ENCODE measurements around the gene TSR3. TPM values are rescaled to one million over a fixed set of nuclear protein-coding genes. Genes with fewer than 3 reads are reported as not detected.

TSR3 gene
- total RNA-seq, 1 experiment from 2014 or later, result 20.1 TPM

- no peak for DNase-seq
- Histone ChIP-seq H3K4me3 (ENCODE audit: low read length) (no peak overlapping the region), H3K4me2 (ENCODE audit: low read depth, low read length, poor library complexity, severe bottlenecking) (no peak overlapping the region), H3K36me3 (ENCODE audit: insufficient read depth, low read length) (peaks cover 38% of the 10 kb centered on the region), H3K79me2 (ENCODE audit: low read length) (peaks cover 38% of the 10 kb centered on the region), H3K9me3 (ENCODE audit: low read length) (no peaks in the 10 kb centered on the region), H3K27ac (ENCODE audit: low read length) (no peak overlapping the region), H3K4me1 (ENCODE audit: low read length) (no peaks in the 10 kb centered on the region), H3K9ac (ENCODE audit: low read length) (no peak overlapping the region), H3K27me3 (ENCODE audit: low read length) (no peaks in the 10 kb centered on the region), H3K9me2 (replicated peaks; ENCODE audit: insufficient read depth, low read length) (no peaks in the 10 kb centered on the region), H2AFZ (ENCODE audit: low read length) (no peak overlapping the region), H4K20me1 (ENCODE audit: insufficient read depth, low read depth, low read length) (peaks cover 29% of the 10 kb centered on the region)
Measured at GRCh38 chr16:1317479-1318267, 34.0 kb downstream of the TSR3 start.

DNA sequence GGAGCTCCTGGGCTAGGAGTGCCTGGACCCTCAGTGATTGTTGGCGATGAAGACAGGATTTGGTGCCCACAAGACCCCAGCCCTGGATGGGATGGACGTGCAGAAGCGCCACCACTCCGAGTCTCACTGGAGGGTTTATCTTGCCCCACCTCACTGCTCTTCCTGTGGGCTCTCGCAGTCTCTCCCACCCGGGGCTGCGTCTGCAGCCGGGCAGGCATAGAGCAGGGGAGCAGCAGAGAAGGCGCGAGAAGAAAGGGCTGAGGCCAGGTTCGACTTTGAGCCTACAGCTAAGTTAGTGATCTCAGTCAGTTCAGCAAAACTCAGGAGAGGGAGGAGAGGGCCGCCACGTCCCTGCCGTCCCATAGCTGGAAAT, 35.7 kb downstream of the TSR3 start:
- Histone ChIP-seq H3K9ac (ENCODE audit: low read length) (no peak overlapping the region), H3K79me2 (ENCODE audit: low read length) (peaks cover 54% of the 10 kb centered on the region), H3K36me3 (ENCODE audit: insufficient read depth, low read length) (peaks cover 45% of the 10 kb centered on the region), H3K9me2 (replicated peaks; ENCODE audit: insufficient read depth, low read length) (no peaks in the 10 kb centered on the region), H3K4me2 (ENCODE audit: low read depth, low read length, poor library complexity, severe bottlenecking) (no peak overlapping the region), H4K20me1 (ENCODE audit: insufficient read depth, low read depth, low read length) (peaks cover 46% of the 10 kb centered on the region), H3K27ac (ENCODE audit: low read length) (no peak overlapping the region), H3K9me3 (ENCODE audit: low read length) (no peaks in the 10 kb centered on the region), H3K4me1 (ENCODE audit: low read length) (peaks cover 9% of the 10 kb centered on the region), H3K27me3 (ENCODE audit: low read length) (no peaks in the 10 kb centered on the region), H2AFZ (ENCODE audit: low read length) (no peak overlapping the region), H3K4me3 (ENCODE audit: low read length) (no peak overlapping the region)
- no peak for DNase-seq

- H3K9me3 ChIP-seq (ENCODE audit: low read length), result no peaks in the 10 kb centered on the region
- no peaks in the 10 kb centered on the region for H3K9me2 ChIP-seq (replicated peaks; ENCODE audit: insufficient read depth, low read length)
- H3K27me3 ChIP-seq (ENCODE audit: low read length), result no peaks in the 10 kb centered on the region
- H3K4me3 ChIP-seq (ENCODE audit: low read length), result no peak overlapping the region
- peaks cover 15% of the 10 kb centered on the region for H3K4me1 ChIP-seq (ENCODE audit: low read length)
- peaks cover 61% of the 10 kb centered on the region for H3K79me2 ChIP-seq (ENCODE audit: low read length)
- no peak for DNase-seq
- H3K9ac ChIP-seq (ENCODE audit: low read length), result no peak overlapping the region
- H2AFZ ChIP-seq (ENCODE audit: low read length), result no peak overlapping the region
- H3K27ac ChIP-seq (ENCODE audit: low read length), result no peak overlapping the region
- H4K20me1 ChIP-seq (ENCODE audit: insufficient read depth, low read depth, low read length), result peaks cover 53% of the 10 kb centered on the region
- no peak overlapping the region for H3K4me2 ChIP-seq (ENCODE audit: low read depth, low read length, poor library complexity, severe bottlenecking)
- peaks cover 43% of the 10 kb centered on the region for H3K36me3 ChIP-seq (ENCODE audit: insufficient read depth, low read length)
Measured at GRCh38 chr16:1315081-1316032, 36.3 kb downstream of the TSR3 start.

GRCh38 chr16:1314399-1315068, 37.1 kb downstream of the TSR3 start:
- H3K4me3 ChIP-seq (ENCODE audit: low read length), result no peak overlapping the region
- no peak overlapping the region for H3K9ac ChIP-seq (ENCODE audit: low read length)
- H3K36me3 ChIP-seq (ENCODE audit: insufficient read depth, low read length), result peaks cover 40% of the 10 kb centered on the region
- no peak for DNase-seq
- peaks cover 57% of the 10 kb centered on the region for H4K20me1 ChIP-seq (ENCODE audit: insufficient read depth, low read depth, low read length)
- H3K9me3 ChIP-seq (ENCODE audit: low read length), result no peaks in the 10 kb centered on the region
- no peaks in the 10 kb centered on the region for H3K27me3 ChIP-seq (ENCODE audit: low read length)
- H2AFZ ChIP-seq (ENCODE audit: low read length), result no peak overlapping the region
- no peak overlapping the region for H3K27ac ChIP-seq (ENCODE audit: low read length)
- peaks cover 66% of the 10 kb centered on the region for H3K79me2 ChIP-seq (ENCODE audit: low read length)
- H3K9me2 ChIP-seq (replicated peaks; ENCODE audit: insufficient read depth, low read length), result no peaks in the 10 kb centered on the region
- H3K4me1 ChIP-seq (ENCODE audit: low read length), result peaks cover 15% of the 10 kb centered on the region
- no peak overlapping the region for H3K4me2 ChIP-seq (ENCODE audit: low read depth, low read length, poor library complexity, severe bottlenecking)

DNA sequence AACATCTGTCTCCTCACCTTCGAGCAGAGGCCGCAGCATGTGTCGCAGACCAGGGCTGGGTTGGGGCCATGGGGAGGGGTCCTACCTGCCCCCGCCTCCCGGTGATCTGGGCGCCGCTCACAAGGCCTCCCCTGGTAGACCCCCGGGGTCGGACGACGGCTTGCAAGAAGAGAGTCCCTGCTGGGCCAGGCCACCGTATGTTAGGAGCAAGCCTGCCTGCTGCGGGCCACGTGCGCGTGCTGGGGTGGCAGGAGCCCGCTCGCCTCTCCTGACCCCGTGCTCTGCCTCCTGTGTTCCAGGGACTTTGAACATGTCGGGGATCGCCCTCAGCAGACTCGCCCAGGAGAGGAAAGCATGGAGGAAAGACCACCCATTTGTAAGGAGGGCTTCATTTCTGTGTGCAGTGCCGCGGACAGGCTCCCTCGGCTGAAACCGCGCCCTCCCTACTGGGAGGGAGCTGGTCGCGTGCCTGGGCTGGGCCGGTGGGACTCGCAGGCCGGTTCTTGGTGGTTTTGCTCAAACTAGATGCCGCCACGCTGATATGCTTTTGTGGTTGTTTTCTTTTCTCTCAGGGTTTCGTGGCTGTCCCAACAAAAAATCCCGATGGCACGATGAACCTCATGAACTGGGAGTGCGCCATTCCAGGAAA, 37.8 kb downstream of the TSR3 start:
- no peak overlapping the region for H3K9ac ChIP-seq (ENCODE audit: low read length)
- H3K9me2 ChIP-seq (replicated peaks; ENCODE audit: insufficient read depth, low read length), result no peaks in the 10 kb centered on the region
- H3K36me3 ChIP-seq (ENCODE audit: insufficient read depth, low read length), result peaks cover 40% of the 10 kb centered on the region
- no peaks in the 10 kb centered on the region for H3K9me3 ChIP-seq (ENCODE audit: low read length)
- no peak overlapping the region for H3K27ac ChIP-seq (ENCODE audit: low read length)
- no peak for DNase-seq
- H3K27me3 ChIP-seq (ENCODE audit: low read length), result no peaks in the 10 kb centered on the region
- H4K20me1 ChIP-seq (ENCODE audit: insufficient read depth, low read depth, low read length), result peaks cover 57% of the 10 kb centered on the region
- H3K4me3 ChIP-seq (ENCODE audit: low read length), result no peak overlapping the region
- H2AFZ ChIP-seq (ENCODE audit: low read length), result no peak overlapping the region
- H3K79me2 ChIP-seq (ENCODE audit: low read length), result peaks cover 66% of the 10 kb centered on the region
- no peak overlapping the region for H3K4me2 ChIP-seq (ENCODE audit: low read depth, low read length, poor library complexity, severe bottlenecking)
- peaks cover 15% of the 10 kb centered on the region for H3K4me1 ChIP-seq (ENCODE audit: low read length)

- no peak overlapping the region for H3K9ac ChIP-seq (ENCODE audit: low read length)
- peaks cover 32% of the 10 kb centered on the region; the same call in 1 of the 2 replicates for H3K36me3 ChIP-seq (ENCODE audit: insufficient read depth, low read length)
- H3K9me3 ChIP-seq (ENCODE audit: low read length), result no peaks in the 10 kb centered on the region
- H3K27me3 ChIP-seq (ENCODE audit: low read length), result no peaks in the 10 kb centered on the region
- no peak overlapping the region for H3K4me2 ChIP-seq (ENCODE audit: low read depth, low read length, poor library complexity, severe bottlenecking)
- H4K20me1 ChIP-seq (ENCODE audit: insufficient read depth, low read depth, low read length), result peaks cover 50% of the 10 kb centered on the region
- H3K79me2 ChIP-seq (ENCODE audit: low read length), result peaks cover 66% of the 10 kb centered on the region
- no peak overlapping the region for H3K27ac ChIP-seq (ENCODE audit: low read length)
- no peaks in the 10 kb centered on the region for H3K9me2 ChIP-seq (replicated peaks; ENCODE audit: insufficient read depth, low read length)
- DNase-seq, result no peak
- peaks cover 18% of the 10 kb centered on the region for H3K4me1 ChIP-seq (ENCODE audit: low read length)
- no peak overlapping the region for H3K4me3 ChIP-seq (ENCODE audit: low read length)
- no peak overlapping the region for H2AFZ ChIP-seq (ENCODE audit: low read length)
Measured at GRCh38 chr16:1312903-1313302, 38.8 kb downstream of the TSR3 start.

- Histone ChIP-seq H3K4me2 (ENCODE audit: low read depth, low read length, poor library complexity, severe bottlenecking) (no peak overlapping the region), H2AFZ (ENCODE audit: low read length) (no peak overlapping the region), H3K36me3 (ENCODE audit: insufficient read depth, low read length) (peaks cover 28% of the 10 kb centered on the region; the same call in 1 of the 2 replicates), H3K9me3 (ENCODE audit: low read length) (no peaks in the 10 kb centered on the region), H4K20me1 (ENCODE audit: insufficient read depth, low read depth, low read length) (peaks cover 47% of the 10 kb centered on the region), H3K27ac (ENCODE audit: low read length) (no peak overlapping the region), H3K4me3 (ENCODE audit: low read length) (no peak overlapping the region), H3K4me1 (ENCODE audit: low read length) (peaks cover 18% of the 10 kb centered on the region), H3K9ac (ENCODE audit: low read length) (no peak overlapping the region), H3K27me3 (ENCODE audit: low read length) (no peaks in the 10 kb centered on the region), H3K79me2 (ENCODE audit: low read length) (peaks cover 66% of the 10 kb centered on the region), H3K9me2 (replicated peaks; ENCODE audit: insufficient read depth, low read length) (no peaks in the 10 kb centered on the region)
- DNase-seq, result no peak
Measured at GRCh38 chr16:1312467-1312816, 39.2 kb downstream of the TSR3 start.
